Measurements from ENCODE around the gene C10orf67. TPM values are rescaled to one million over a fixed set of nuclear protein-coding genes. Genes with fewer than 3 reads are reported as not detected.

C10orf67 gene
- total and polyA plus RNA-seq, 3 experiments from 2014 or later: 0.26 TPM; not detected in 2

DNA sequence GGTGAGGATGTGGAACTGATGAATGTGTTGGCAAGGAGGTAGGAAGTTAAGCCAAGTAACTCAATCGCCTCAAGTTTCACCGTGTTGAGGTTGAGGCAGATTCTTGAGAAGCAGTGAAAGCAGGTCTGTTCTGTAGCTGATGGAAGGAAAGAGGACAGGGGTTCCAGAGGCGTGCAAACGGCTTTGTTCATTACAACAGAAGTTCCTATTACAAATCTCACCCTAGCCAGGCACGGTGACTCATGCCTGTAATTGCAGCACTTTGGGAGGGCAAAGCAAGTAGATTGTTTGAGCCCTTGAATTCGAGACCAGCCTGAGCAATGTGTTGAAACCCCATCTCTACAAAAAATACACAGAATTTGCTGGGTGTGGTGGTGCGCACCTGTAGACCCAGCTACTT lies 189.4 kb downstream of the C10orf67 start:
- no peaks in the 10 kb centered on the region for H3K9me3 ChIP-seq (ENCODE audit: low read length)
- no peak for DNase-seq
- H3K4me3 ChIP-seq (ENCODE audit: low read length): no peak overlapping the region
- no peaks in the 10 kb centered on the region for H3K4me1 ChIP-seq (ENCODE audit: insufficient read depth, low read length)
- no peaks in the 10 kb centered on the region for H3K27me3 ChIP-seq (ENCODE audit: insufficient read depth, low read length, poor library complexity, severe bottlenecking)
- Mint-ChIP-seq H3K4me3 (no peak overlapping the region), H3K36me3 (no peaks in the 10 kb centered on the region), H3K4me1 (no peaks in the 10 kb centered on the region), H3K27me3 (peaks cover 16 to 48% of the 10 kb centered on the region in 2 donors), H3K9me3 (peaks cover 0 to 5% (median 0%) of the 10 kb centered on the region in 5 donors), H3K27ac (no peak overlapping the region)
- no peak overlapping the region for H3K27ac ChIP-seq (ENCODE audit: low read depth, low read length)
- ChIA-PET CTCF (no interaction called here), POLR2A (no interaction called here)
- no peaks in the 10 kb centered on the region for H3K36me3 ChIP-seq (ENCODE audit: insufficient read depth, low read length)

Other genes starting within 250 kb of the C10orf67 start
- gene MSRB2, start 249.2 kb downstream of the C10orf67 start, total RNA-seq: 1 to 10 TPM; 3.2 to 4.3 TPM
- 12.6 TPM for gene MSRB2, start 249.2 kb downstream of the C10orf67 start, polyA plus RNA-seq
- gene PTF1A, start 152.5 kb downstream of the C10orf67 start, total RNA-seq: not detected
- not detected for gene PTF1A, start 152.5 kb downstream of the C10orf67 start, polyA plus RNA-seq
- 1 to 10 TPM; 6.6 to 6.9 TPM for gene OTUD1, start 94.3 kb upstream of the C10orf67 start, total RNA-seq
- 17.2 TPM for gene OTUD1, start 94.3 kb upstream of the C10orf67 start, polyA plus RNA-seq

All from CD8-positive, alpha-beta memory T cell (primary cell).